Uterus (tissue), 2 donors: ENCODE data around the gene CBLN2.

Experiments used
- POLR2A ChIP-seq, 2 donors: fragments of 450-650 bp; IDR thresholded peaks; one replicate each; pipeline ENCODE4 v1.6.1; 2016; ENCODE audit warnings: antibody characterized with exemption in 2 of 2, mild to moderate bottlenecking in 1 of 2, moderate library complexity in 1 of 2
- TF ChIP-seq, protein P1 (sequence below), 4 experiments: fragments of 200-600 bp in 2 of 4; fragments of 450-650 bp in 2 of 4; sonication (generic) in 2 of 4; IDR thresholded peaks; one replicate each; pipeline ENCODE4 v1.5.1; 2016 to 2019; ENCODE audit warnings: antibody characterized with exemption in 4 of 4, mild to moderate bottlenecking in 2 of 4, moderate library complexity in 1 of 4

DNA sequence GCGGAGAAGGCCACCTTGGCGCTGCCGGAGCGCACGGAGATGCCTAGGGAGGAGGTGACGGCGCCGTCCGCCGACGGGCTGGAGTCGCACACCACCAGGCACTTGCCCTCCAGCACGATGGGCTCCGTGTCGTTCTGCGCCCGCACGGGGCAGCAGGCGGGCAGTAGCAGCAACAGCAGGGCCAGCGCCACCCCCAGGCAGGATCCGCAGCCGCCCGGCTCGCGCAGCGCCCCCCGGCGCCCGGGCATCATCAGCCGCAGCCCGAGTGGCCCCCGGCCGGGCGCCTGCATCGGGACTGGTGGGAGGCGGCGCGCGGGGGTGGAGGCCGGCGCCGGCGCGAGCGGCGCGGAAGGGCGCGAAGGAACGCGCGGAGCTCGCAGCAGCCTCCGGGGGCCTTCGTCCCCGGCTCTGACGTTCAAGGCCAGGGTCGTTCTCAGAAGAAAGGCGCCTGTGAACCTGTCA lies 2.2 kb downstream of the CBLN2 start:
- TF ChIP-seq, protein P1, sequence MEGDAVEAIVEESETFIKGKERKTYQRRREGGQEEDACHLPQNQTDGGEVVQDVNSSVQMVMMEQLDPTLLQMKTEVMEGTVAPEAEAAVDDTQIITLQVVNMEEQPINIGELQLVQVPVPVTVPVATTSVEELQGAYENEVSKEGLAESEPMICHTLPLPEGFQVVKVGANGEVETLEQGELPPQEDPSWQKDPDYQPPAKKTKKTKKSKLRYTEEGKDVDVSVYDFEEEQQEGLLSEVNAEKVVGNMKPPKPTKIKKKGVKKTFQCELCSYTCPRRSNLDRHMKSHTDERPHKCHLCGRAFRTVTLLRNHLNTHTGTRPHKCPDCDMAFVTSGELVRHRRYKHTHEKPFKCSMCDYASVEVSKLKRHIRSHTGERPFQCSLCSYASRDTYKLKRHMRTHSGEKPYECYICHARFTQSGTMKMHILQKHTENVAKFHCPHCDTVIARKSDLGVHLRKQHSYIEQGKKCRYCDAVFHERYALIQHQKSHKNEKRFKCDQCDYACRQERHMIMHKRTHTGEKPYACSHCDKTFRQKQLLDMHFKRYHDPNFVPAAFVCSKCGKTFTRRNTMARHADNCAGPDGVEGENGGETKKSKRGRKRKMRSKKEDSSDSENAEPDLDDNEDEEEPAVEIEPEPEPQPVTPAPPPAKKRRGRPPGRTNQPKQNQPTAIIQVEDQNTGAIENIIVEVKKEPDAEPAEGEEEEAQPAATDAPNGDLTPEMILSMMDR (IDR thresholded peaks at IDR 0.05) = no peak
- no peak for TF ChIP-seq POLR2A (IDR thresholded peaks at IDR 0.05)
